GM19463 (cell line): ENCODE results near the gene HACD3.

Experiments used
- ATAC-seq: cut with Tn5 transposase; IDR thresholded peaks from one replicate; pipeline ENCODE4 v1.9.1; 2021; ENCODE audit warnings: mild to moderate bottlenecking, moderate library complexity; ENCODE audit not compliant: unreplicated experiment

Gene HACD3, protein sequence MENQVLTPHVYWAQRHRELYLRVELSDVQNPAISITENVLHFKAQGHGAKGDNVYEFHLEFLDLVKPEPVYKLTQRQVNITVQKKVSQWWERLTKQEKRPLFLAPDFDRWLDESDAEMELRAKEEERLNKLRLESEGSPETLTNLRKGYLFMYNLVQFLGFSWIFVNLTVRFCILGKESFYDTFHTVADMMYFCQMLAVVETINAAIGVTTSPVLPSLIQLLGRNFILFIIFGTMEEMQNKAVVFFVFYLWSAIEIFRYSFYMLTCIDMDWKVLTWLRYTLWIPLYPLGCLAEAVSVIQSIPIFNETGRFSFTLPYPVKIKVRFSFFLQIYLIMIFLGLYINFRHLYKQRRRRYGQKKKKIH

DNA sequence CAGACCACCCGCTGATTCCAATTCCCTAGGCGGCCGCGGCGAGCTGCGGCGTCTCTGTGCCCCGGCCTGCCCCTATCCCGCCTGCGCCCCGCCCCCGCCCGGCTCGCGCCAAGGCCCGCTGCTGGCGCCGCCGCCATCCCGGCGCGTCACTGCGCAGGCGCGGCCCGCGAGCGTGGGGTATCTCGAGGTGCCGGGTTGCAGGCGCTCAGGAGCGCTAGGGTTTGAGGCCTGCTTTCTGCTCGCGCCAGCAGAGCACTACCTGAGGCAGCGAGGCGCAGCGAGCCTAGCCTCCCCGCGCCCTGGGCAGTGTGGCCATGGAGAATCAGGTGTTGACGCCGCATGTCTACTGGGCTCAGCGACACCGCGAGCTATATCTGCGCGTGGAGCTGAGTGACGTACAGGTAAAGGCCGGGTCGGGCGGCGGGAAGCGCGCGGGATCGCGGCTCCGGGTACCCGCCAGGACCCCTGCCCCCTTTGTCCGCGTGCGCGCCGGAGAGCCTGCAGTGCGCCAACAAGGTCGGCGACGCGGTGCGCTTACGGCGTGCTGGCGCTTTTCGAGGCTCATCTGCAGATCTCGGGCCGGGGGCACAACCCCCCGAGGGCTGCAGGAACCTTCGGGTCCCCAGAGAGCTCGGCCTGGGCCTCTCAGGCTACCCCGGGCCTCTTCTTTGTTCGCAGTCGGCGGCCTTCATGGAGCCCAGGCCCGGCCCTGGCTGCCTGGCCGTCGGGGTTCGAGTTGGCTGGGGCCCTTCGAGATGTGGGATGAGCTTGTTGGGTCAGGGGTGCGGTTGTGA is at the start of gene HACD3:
TSS of gene HACD3 (plus strand) at position 146 of the 794 bp plus-strand sequence. CDS start at position 315, 169 bp downstream.
- ATAC-seq, result peak; percentile 86

- no peak for ATAC-seq
These were observed 45.4 kb upstream of the HACD3 start for GRCh38 chr15:65484876-65485275.

- ATAC-seq, result no peak
These were observed 36.2 kb upstream of the HACD3 start for GRCh38 chr15:65494076-65494475.

- ATAC-seq, result no peak
These were observed 20.9 kb upstream of the HACD3 start for GRCh38 chr15:65509321-65509720.

GRCh38 chr15:65512189-65512588 is 18.1 kb upstream of the HACD3 start:
- ATAC-seq, result no peak

DNA sequence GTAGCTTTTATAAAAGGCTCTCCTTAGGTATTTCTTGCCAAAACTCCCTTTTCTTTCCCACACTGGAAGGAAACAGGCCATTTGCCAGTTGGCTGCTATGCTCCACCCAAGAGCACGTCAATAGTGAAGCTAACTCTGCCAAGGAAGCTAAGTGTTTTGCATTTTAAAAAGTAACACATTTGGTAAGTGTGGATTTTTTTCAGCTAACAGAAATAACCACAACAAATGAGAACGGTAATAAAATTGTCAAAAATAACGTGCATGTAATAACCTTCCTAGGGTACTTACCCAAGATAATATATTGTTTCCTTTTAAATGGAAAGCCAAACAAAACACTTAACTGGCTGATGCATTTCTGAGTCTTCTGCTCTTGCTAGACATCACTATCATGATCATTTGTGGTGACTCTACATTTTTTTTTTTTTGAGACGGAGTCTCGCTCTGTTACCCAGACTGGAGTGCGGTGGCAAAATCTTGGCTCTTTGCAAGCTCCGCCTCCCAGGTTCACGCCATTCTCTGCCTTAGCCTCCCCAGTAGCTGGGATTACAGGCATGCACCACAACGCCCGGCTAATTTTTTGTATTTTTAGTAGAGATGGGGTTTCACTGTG is 17.4 kb upstream of the HACD3 start:
- no peak for ATAC-seq

GRCh38 chr15:65516997-65517865 is 13.0 kb upstream of the HACD3 start, which contains the start of gene DPP8:
DPP8 (minus strand) TSS chr15:65517689; CDS start chr15:65512553, 5,136 bp downstream.
- ATAC-seq, result peak; percentile 93

- no peak for ATAC-seq
These were observed 12.4 kb upstream of the HACD3 start for GRCh38 chr15:65517866-65518207.

- ATAC-seq, result no peak
These were observed 11.5 kb upstream of the HACD3 start for GRCh38 chr15:65518633-65519285.

DNA sequence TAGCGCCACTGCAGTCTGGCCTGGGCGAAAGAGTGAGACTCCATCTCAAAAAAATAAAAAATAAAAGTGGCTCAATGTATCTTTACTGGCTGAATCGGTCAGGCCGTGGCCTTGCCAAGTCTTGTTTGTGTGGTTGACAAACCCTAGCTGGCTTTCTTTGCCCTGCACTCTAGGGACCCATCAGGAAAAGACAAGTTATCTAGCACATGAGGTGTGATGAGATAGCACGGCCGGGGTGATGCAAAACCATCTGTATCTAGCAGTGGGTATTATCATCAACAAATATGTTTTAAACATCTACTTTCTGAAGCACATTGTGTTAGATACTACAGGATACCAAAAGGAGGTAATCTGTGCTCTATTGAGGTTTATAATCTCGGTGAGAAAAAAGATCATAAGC is 8.9 kb upstream of the HACD3 start:
- no peak for ATAC-seq

GRCh38 chr15:65524226-65524625 is 6.0 kb upstream of the HACD3 start:
- ATAC-seq, result no peak

DNA sequence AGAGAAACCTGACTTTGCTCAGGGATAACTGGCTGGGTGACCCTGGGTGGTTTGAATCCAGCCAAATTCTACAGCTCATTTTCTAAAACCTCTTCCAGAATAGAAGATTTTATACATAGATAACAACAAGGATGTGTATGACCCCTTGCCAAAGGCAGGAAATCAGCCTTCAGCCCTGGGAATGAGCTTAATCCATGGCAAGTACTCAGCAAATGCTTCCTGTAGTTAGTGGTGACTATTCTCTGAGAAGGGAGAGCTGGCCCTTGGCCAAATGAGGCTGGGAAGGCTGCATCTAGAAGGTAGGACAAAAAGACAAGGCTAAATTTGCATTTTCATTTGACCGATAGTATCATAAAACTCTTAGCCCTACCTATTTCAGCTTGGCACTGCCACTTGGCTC is 4.6 kb upstream of the HACD3 start:
- no peak for ATAC-seq

- ATAC-seq, result no peak
These were observed 1.7 kb upstream of the HACD3 start for GRCh38 chr15:65528461-65529060.

DNA sequence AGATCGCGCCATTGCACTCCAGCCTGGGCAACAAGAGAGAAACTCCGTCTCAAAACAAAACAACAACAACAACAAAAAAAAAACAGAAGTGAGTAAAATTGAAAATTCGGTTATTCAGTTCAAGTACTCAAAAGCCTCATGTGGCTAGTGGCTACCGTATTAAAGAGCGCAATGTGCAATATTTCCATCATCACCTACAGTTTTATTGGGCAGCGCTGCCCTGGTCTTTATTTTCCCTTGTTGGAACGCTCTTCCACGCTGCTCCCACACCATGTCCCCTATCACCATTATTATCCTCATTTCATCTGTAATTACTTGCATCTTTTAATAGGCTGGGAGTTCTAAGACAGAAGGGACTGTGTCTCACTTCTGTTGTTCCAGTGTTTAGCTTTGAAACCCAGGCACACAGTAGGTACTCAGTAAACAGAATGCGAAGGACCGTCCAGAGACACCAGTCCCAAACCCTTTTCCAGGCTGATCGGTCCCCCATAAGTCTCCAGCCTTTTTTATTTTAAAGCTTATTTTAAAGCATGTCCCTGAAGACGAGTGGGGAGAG is 423 bp upstream of the HACD3 start:
- peak; percentile 17 for ATAC-seq

GRCh38 chr15:65532738-65533051 is 2.4 kb downstream of the HACD3 start:
- no peak for ATAC-seq

- ATAC-seq, result no peak
These were observed 2.9 kb downstream of the HACD3 start for GRCh38 chr15:65533057-65533756.

DNA sequence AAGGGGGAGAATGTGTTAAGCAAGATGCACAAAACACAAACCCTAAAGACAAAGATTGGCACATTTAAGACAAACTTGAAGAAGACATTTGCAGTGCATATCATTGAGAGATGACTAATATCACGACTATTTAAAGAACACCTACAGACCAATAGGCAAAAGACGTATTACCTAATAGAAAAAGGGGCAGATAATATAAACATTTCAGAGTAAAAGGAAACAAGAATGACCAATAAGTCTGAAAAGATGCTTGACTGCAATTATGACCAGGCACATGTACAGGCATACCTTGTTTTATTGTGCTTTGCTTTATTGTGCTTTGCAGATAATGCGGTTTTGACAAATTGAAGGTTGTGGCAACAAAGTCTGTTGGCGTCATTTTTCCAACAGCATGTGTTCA is 4.9 kb downstream of the HACD3 start:
- ATAC-seq, result no peak

DNA sequence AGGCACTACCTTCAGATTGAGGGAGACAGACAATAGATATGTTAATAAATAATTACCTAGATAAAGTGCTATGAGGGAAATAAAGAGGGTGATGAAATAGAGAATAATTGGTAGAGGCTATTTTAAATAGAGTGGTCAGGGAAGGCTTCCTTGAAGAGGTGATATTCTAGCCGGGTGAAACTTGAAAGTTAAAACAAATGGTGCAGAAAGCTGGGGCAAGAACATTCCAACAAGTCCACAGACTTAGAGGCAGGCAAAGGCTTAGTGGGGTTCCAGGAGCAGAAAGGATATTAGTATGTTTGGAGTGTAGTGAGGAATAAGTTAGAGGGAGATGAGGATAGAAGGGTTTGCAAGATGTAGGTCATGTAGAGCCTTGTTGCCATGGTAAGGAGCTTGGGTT is 10.1 kb downstream of the HACD3 start:
- ATAC-seq, result no peak

DNA sequence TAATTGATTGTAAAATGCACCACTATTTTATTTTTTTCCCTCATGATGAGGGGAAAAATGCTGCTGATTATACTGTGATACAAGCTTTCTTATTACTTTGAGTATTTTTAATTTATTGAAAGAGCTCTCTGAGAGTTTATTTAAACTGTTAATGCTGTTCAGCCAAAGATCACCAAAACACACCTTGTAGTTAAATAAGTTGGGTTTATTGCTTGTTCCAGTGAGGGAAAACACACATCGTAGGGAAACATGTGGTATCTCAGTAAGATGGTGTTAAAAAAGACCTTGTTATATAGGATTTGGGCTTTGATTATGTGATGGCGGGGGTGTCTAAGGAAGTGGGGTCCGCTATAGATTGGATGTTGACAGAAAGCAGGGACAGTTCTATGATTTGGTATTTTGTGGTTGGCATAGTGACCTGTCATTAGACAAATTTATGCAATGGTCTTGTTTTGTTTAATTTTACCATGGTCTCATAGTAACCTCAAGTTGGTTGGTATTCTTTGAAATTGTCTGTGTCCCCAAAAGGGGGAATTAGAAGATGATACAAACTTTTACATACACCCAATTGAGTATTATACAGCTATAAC is 11.1 kb downstream of the HACD3 start:
- ATAC-seq, result no peak
